ENCODE results near the gene ITGAV.

The ITGAV gene

GRCh38 chr2:186645999-186646398, 56.1 kb downstream of the ITGAV start:
- H3K4me2 ChIP-seq (ENCODE audit: low read length), result no peak overlapping the region
- H3K27me3 ChIP-seq (ENCODE audit: low read depth, low read length), result no peaks in the 10 kb centered on the region
- H3K9me3 ChIP-seq (ENCODE audit: insufficient read depth, low read length), result no peaks in the 10 kb centered on the region
- H3K36me3 ChIP-seq (replicated peaks; ENCODE audit: low read depth, low read length), result no peaks in the 10 kb centered on the region
- no peaks in the 10 kb centered on the region for H3K79me2 ChIP-seq (ENCODE audit: low read length)
- no peak overlapping the region for H3K27ac ChIP-seq (ENCODE audit: low read length)
- H3K4me1 ChIP-seq (ENCODE audit: low read length), result peaks cover 6% of the 10 kb centered on the region
- no peak overlapping the region for H2AFZ ChIP-seq (ENCODE audit: low read depth, low read length)
- H4K20me1 ChIP-seq (ENCODE audit: insufficient read depth, low read length), result no peaks in the 10 kb centered on the region
- TF ChIP-seq, protein P1, sequence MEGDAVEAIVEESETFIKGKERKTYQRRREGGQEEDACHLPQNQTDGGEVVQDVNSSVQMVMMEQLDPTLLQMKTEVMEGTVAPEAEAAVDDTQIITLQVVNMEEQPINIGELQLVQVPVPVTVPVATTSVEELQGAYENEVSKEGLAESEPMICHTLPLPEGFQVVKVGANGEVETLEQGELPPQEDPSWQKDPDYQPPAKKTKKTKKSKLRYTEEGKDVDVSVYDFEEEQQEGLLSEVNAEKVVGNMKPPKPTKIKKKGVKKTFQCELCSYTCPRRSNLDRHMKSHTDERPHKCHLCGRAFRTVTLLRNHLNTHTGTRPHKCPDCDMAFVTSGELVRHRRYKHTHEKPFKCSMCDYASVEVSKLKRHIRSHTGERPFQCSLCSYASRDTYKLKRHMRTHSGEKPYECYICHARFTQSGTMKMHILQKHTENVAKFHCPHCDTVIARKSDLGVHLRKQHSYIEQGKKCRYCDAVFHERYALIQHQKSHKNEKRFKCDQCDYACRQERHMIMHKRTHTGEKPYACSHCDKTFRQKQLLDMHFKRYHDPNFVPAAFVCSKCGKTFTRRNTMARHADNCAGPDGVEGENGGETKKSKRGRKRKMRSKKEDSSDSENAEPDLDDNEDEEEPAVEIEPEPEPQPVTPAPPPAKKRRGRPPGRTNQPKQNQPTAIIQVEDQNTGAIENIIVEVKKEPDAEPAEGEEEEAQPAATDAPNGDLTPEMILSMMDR (IDR thresholded peaks at IDR 0.05; ENCODE audit: low read depth, low read length), result no peak
- no peak overlapping the region for H3K4me3 ChIP-seq (ENCODE audit: low read length)
- H3K9ac ChIP-seq (ENCODE audit: low read length), result no peak overlapping the region

DNA sequence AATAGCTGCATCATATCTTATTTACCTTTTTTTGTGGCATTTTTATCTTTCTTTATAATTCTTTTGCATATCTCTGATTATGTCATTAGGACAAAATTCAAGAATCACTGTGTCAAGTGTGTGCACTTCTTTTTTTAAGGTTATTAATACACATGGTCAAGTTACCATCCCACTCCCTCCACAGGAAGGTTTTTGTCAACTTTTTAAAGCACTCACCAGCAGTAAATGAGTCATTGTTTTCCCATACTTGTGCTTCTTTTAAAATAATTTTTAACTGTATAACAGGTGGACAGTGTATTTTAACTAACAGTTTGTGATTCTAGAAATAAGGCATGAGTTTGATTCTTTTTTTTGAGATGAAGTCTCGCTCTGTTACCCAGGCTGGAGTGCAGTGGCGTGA, 58.3 kb downstream of the ITGAV start:
- no peak overlapping the region for H2AFZ ChIP-seq (ENCODE audit: low read depth, low read length)
- no peak overlapping the region for H3K9ac ChIP-seq (ENCODE audit: low read length)
- no peaks in the 10 kb centered on the region for H3K9me3 ChIP-seq (ENCODE audit: insufficient read depth, low read length)
- H3K36me3 ChIP-seq (replicated peaks; ENCODE audit: low read depth, low read length), result no peaks in the 10 kb centered on the region
- TF ChIP-seq, protein P1 (IDR thresholded peaks at IDR 0.05; ENCODE audit: low read depth, low read length), result no peak
- no peak for TF ChIP-seq EZH2phosphoT487 (IDR thresholded peaks at IDR 0.05; ENCODE audit: low read depth)
- no peaks in the 10 kb centered on the region for H3K27me3 ChIP-seq (ENCODE audit: low read depth, low read length)
- no peaks in the 10 kb centered on the region for H3K4me1 ChIP-seq (ENCODE audit: low read length)
- H3K4me3 ChIP-seq (ENCODE audit: low read length), result no peak overlapping the region
- no peaks in the 10 kb centered on the region for H4K20me1 ChIP-seq (ENCODE audit: insufficient read depth, low read length)
- H3K4me2 ChIP-seq (ENCODE audit: low read length), result no peak overlapping the region
- H3K79me2 ChIP-seq (ENCODE audit: low read length), result no peaks in the 10 kb centered on the region
- H3K27ac ChIP-seq (ENCODE audit: low read length), result no peak overlapping the region

DNA sequence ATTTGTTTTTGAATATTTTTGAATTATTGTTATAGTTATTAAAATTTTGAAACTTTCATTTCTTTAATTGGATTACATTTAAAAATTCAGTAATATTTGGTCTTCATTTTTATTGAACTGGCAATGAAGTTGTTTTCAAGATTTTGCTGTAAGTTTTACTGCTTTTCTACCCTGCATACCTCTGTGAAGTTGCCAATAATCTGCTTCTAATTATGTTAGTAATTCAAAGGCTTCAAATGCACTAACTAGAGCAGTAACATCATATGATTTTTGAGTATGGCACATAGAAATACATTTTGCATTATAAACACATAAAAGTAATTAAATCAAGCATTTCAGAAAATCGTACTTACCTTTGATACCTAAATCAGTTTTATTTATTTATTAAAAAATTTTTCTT, 63.7 kb downstream of the ITGAV start:
- no peaks in the 10 kb centered on the region for H3K4me1 ChIP-seq (ENCODE audit: low read length)
- H3K27me3 ChIP-seq (ENCODE audit: low read depth, low read length), result no peaks in the 10 kb centered on the region
- H3K79me2 ChIP-seq (ENCODE audit: low read length), result no peaks in the 10 kb centered on the region
- H3K9me3 ChIP-seq (ENCODE audit: insufficient read depth, low read length), result no peaks in the 10 kb centered on the region
- H3K9ac ChIP-seq (ENCODE audit: low read length), result no peak overlapping the region
- H3K4me2 ChIP-seq (ENCODE audit: low read length), result no peak overlapping the region
- no peaks in the 10 kb centered on the region for H4K20me1 ChIP-seq (ENCODE audit: insufficient read depth, low read length)
- no peak overlapping the region for H3K4me3 ChIP-seq (ENCODE audit: low read length)
- H3K36me3 ChIP-seq (replicated peaks; ENCODE audit: low read depth, low read length), result no peaks in the 10 kb centered on the region
- no peak overlapping the region for H3K27ac ChIP-seq (ENCODE audit: low read length)
- no peak overlapping the region for H2AFZ ChIP-seq (ENCODE audit: low read depth, low read length)
- TF ChIP-seq EZH2phosphoT487 (IDR thresholded peaks at IDR 0.05; ENCODE audit: low read depth), result no peak
- TF ChIP-seq, protein P1 (IDR thresholded peaks at IDR 0.05; ENCODE audit: low read depth, low read length), result no peak

DNA sequence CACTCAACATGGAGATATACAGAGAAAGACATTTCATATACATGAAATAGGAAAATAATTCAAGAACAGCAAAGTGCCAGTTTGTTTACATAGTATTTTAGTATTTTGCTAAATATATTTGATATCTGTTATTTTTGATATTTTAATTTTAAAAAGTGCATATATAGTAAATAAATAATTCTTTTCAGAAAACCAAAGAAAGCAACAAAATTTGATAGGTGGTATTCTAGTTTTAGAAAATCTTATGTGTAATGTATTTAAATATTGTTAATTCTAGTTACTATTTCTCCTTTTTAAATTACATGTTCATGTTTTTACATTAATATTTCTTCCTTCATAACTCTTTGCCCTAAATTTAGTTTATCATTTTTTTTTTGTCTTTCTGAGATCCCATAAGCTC, 69.5 kb downstream of the ITGAV start:
- no peak overlapping the region for H3K4me3 ChIP-seq (ENCODE audit: low read length)

More for the DNA sequence above, 69.5 kb downstream of the ITGAV start:
- Histone ChIP-seq H3K36me3 (replicated peaks; ENCODE audit: low read depth, low read length) (peaks cover under 1% of the 10 kb centered on the region), H4K20me1 (ENCODE audit: insufficient read depth, low read length) (no peaks in the 10 kb centered on the region), H2AFZ (ENCODE audit: low read depth, low read length) (no peak overlapping the region), H3K4me1 (ENCODE audit: low read length) (no peaks in the 10 kb centered on the region), H3K9ac (ENCODE audit: low read length) (no peak overlapping the region), H3K79me2 (ENCODE audit: low read length) (no peaks in the 10 kb centered on the region), H3K4me2 (ENCODE audit: low read length) (no peak overlapping the region), H3K27me3 (ENCODE audit: low read depth, low read length) (no peaks in the 10 kb centered on the region), H3K9me3 (ENCODE audit: insufficient read depth, low read length) (no peaks in the 10 kb centered on the region), H3K27ac (ENCODE audit: low read length) (no peak overlapping the region)
- TF ChIP-seq EZH2phosphoT487 (IDR thresholded peaks at IDR 0.05; ENCODE audit: low read depth), result no peak
- TF ChIP-seq, protein P1 (IDR thresholded peaks at IDR 0.05; ENCODE audit: low read depth, low read length), result no peak
